ENCODE data around the gene PLCD1.
A peak's percentile ranks its signal among the peaks of the same experiment; 100 is the strongest.
"Not testable (repeated sequence)": the region's sequence is repeated elsewhere in the genome, so short reads cannot be mapped to it uniquely, and the experiment has no call there.

PLCD1 gene

DNA sequence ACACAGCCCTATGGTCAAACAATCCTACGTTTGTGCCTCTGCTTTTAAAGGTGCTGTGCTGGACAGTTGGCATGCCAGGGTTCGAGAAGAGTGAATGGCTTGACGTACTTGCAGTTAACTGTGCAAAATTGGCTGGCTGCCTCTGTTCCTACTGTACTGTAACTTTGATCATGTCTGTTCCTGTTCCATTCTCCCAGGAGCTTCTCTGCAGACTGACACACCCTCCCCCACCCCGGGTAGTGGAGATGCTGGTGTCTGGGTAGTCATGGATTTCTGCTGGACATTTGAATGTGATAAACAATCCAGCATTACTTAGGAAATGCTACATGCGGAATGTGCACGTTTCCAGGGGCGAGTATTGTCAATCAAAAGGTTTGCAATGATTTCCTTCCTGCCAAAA lies 45.4 kb downstream of the PLCD1 start:
- DNase-seq, result no peak

DNA sequence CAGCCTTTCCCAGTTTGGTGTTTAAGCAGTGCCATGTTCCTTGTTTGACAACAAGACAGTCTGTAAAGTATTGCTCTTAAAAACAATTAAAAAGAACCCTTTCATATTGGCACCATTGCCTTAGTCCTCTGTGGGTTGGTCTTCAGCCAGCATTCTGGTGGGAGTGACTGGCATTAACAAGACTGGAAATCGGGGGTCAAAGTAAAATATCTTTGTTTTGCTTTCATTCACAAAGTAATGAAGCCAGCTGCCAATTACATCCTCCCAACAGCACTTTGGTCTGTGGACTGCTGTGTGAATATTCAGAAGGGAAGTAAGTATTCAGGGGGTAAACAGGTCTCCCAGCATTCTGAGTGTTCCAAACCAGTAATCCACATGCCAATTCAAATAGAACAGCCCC lies 47.1 kb downstream of the PLCD1 start:
- no peak for DNase-seq

DNA sequence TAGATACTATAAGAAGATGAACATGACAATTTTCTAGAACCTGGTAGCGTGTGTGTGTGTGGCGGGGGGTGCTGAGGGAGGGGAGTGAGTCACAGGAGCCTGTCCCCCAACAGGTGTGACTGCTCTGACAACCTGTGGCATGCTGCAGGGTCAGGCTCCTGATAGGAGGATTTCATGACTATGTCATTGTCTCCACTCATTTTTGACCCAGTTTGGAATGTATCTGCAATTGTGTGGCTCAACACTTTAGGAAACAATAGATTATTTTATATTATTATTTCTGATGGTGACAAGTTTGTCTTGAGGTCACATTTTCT lies 48.1 kb downstream of the PLCD1 start:
- DNase-seq, result no peak

DNA sequence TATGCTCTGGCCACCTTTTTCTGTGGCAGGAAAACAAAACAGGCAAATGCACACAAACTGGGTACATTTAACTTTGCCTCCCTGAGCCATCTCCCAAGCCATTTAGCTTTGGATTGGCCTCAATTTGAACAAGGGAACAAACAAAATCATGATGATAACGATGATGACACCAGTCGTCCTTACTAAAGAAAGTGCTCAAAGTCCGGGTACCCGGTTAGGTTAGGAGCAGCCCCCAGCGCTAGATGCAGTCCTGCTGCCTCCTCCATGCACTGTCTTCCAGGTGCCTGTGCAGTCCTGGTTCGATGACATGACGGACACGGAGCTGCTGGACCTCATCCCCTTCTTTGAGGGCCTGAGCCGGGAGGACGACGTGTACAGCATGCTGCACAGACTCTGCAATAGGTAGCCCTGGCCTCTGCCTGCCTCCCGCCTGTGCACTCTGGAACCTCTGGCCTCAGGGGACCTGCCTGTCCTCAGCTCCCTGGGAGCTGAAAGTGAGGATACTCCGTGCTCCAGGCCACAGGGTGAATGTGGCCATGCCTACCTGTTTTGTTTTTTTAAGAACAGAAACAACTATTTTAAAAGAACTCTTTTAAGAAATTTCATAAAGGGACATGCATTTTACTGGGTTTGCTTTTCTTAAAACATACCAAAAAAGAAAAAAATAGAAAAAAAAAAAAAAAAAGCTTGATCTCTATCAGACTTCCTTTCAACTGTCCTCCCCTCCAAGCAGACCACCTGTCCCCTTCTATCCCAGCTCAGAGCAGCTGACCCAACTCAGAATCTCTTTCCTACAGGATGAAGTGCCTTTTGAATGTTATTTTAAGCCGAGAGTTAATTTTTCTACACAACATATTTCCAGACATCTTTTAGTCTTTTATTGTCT lies 48.7 kb downstream of the PLCD1 start:
- DNase-seq, result no peak

GRCh38 chr3:37979541-37980461 lies 49.6 kb downstream of the PLCD1 start:
- DNase-seq, result no peak

GRCh38 chr3:37974121-37975083 lies 55.0 kb downstream of the PLCD1 start:
- DNase-seq, result peak; percentile 61 to 65

- DNase-seq, result no peak
Observed at GRCh38 chr3:37973246-37974054, 56.0 kb downstream of the PLCD1 start.

DNA sequence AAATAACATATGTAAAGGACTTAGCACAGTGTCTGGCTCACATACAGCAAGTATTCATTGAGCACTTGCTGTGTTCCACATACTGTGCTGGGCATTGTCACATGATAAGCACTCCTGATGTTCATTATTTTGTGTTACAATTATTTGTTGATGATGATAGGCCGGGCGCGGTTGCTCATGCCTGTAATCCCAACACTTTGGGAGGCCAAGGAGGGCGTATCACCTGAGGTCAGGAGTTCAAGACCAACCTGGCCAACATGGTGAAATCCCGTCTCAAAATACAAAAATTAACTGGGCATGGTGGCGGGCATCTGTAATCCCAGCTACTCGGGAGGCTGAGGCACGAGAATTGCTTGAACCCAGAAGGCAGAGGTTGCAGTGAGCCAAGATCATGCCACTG lies 57.4 kb downstream of the PLCD1 start:
- DNase-seq, result not testable (repeated sequence)

GRCh38 chr3:37971467-37971866 lies 58.0 kb downstream of the PLCD1 start:
- DNase-seq, result no peak

DNA sequence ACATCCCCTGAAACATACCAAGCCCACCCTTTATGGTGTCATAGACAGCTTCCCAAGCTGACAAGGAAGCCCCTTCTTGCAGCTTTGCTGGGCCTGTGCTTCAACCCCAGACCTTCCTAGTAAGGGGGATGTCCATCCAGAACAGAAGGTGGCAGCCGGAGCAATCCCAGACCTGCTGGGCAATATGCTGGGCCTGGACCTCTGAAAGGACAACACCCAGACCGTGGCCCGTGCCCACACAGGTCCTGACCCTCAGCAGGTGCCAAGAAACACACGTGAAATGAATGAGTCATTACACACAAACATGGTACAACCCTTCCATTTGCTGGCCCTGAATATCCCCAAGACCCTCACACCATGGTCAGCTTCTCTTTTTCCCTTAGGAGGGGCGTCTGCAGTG lies 58.6 kb downstream of the PLCD1 start:
- DNase-seq, result no peak

DNA sequence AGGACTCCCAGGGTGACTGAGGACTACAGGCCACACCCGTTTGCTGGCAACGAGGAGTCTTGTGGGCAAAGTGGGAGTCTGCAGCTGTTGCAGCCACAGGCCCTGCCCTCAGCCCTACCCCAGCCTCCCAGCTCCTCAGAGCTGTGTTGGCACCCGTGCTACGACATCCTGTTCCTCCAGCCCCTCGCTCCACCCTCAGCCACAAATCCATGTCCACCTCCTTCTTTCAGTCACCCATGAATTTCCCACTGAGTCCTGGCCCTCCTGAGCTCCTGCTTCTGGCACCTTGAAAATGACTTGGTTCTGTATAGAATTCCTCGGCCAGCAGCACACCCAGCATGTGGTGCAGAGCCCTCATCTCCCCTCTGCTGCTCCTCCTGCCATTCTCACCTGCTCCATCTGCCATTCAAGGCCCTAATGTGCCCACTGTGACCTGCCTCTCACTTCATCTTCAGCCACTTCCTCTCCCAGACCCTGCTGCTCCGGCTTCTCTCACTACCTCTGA lies 59.8 kb downstream of the PLCD1 start:
- no peak for DNase-seq

- no peak for DNase-seq
Observed at GRCh38 chr3:37968813-37969595, 60.4 kb downstream of the PLCD1 start.

GRCh38 chr3:37968199-37968598 lies 61.2 kb downstream of the PLCD1 start:
- DNase-seq, result no peak

- DNase-seq, result peak; percentile 53 to 55
Observed at GRCh38 chr3:37967260-37967881, 62.1 kb downstream of the PLCD1 start.

DNA sequence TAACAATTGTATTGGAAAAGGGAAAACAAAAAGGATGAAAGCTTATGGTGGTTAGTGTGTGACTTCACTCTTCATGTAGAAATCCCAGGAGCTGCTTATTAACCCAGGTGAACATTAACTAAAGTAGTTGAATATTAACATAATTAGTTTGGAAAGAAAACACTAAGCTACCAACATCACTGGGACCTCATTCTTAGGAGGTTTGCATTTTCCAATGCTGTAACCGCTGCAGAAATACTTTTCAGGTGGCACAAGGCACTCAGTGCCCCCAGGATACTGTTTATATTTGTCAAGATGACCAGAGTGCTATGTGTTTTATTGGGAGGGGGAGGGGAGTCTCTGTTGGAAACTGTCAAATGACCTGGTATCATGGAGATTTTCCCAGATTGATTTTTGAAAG lies 64.7 kb downstream of the PLCD1 start:
- DNase-seq, result no peak

- no peak for DNase-seq
Observed at GRCh38 chr3:37964146-37964545, 65.3 kb downstream of the PLCD1 start.

- DNase-seq, result no peak
Observed at GRCh38 chr3:37963635-37964034, 65.8 kb downstream of the PLCD1 start.

DNA sequence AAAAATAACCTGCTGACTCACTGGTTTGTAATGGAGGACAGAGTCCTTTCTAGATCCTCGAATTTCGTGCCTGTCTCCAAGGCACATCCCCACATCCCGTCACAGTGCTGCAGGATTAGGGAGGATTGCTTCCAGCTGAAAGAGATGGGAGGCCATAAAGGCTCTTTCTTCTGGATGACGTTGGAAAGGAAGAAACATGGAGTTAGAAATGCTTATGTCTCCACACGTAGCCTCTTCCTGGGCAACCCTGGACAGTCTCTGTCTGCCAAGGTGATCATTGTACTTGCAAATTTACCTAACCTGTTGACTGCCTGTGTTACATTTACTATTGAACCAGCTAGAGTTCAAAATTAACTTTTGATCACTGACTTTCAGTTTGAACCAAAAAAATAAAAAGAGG lies 66.4 kb downstream of the PLCD1 start:
- DNase-seq, result no peak

DNA sequence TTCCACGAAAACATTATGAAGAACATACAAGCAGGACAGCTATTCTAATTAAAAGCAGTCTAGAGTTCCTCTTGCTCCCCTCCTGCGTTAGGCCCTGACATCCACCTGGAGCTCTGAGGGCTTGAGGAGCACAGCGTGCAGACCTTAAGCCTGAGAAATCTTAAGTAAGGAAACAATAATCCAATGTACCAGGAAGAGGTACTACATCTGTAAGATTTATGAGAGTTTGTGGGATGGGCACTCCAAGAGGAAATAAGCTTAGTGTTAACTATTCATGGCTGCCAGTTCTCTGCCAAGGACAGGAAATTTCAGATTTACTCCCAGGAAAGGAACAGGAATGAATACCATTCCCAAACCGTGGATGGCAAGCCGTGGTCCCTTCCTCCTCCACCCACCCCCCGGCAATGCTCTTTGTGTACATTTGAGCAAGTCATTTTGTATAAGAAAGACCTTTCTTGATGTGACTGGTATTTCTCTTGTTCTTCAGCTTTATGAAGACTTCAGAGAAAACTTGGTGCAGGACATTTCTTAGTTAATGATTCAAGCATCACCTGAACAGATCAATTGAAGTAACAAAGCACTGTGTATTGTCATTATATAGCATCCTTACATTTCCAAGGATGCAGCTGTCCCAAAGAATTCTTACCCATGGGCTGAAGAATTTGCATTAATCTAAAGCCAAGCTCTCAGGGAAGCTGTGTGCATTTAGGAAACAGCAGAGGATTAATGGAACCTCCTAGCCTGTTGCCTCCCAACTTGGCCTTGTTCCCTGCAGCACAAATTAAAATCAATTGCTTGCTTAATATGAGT lies 67.6 kb downstream of the PLCD1 start:
- no peak for DNase-seq

- DNase-seq, result no peak
Observed at GRCh38 chr3:37957539-37957936, 71.9 kb downstream of the PLCD1 start.
